HG03108 (cell line): Measurements from ENCODE around the gene GLUL.

Source experiments
- ATAC-seq: cut with Tn5 transposase; IDR thresholded peaks from one replicate; pipeline ENCODE4 v1.9.1; 2021; ENCODE audit warnings: moderate library complexity; ENCODE audit not compliant: unreplicated experiment

The GLUL gene

GRCh38 chr1:182391362-182392049 lies at the start of gene GLUL:
GLUL (minus strand) TSS chr1:182391790; CDS start chr1:182388737, 3,053 bp downstream.
- peak; percentile 77 for ATAC-seq

- no peak for ATAC-seq
These were observed 46.7 kb upstream of the GLUL start for GRCh38 chr1:182438326-182438725.

- ATAC-seq, result no peak
These were observed 42.0 kb upstream of the GLUL start for GRCh38 chr1:182433580-182433979.

- ATAC-seq, result no peak
These were observed 39.7 kb upstream of the GLUL start for GRCh38 chr1:182431278-182431677.

- ATAC-seq, result no peak
These were observed 38.9 kb upstream of the GLUL start for GRCh38 chr1:182430263-182431068.

GRCh38 chr1:182428043-182428442 lies 36.5 kb upstream of the GLUL start:
- ATAC-seq, result peak; percentile 36

- peak; percentile 64 for ATAC-seq
These were observed 35.1 kb upstream of the GLUL start for GRCh38 chr1:182426442-182427430.

- ATAC-seq, result no peak
These were observed 24.2 kb upstream of the GLUL start for GRCh38 chr1:182415789-182416188.

GRCh38 chr1:182413969-182414368 lies 22.4 kb upstream of the GLUL start:
- ATAC-seq, result no peak

GRCh38 chr1:182413486-182413885 lies 21.9 kb upstream of the GLUL start:
- no peak for ATAC-seq

GRCh38 chr1:182410620-182411273 lies 19.2 kb upstream of the GLUL start:
- ATAC-seq, result no peak

- no peak for ATAC-seq
These were observed 18.5 kb upstream of the GLUL start for GRCh38 chr1:182410138-182410537.

- no peak for ATAC-seq
These were observed 17.0 kb upstream of the GLUL start for GRCh38 chr1:182408435-182409075.

GRCh38 chr1:182407724-182408123 lies 16.1 kb upstream of the GLUL start:
- no peak for ATAC-seq

GRCh38 chr1:182406012-182406411 lies 14.4 kb upstream of the GLUL start:
- ATAC-seq, result no peak

GRCh38 chr1:182405578-182405977 lies 14.0 kb upstream of the GLUL start:
- no peak for ATAC-seq

GRCh38 chr1:182404781-182405180 lies 13.2 kb upstream of the GLUL start:
- no peak for ATAC-seq

- ATAC-seq, result no peak
These were observed 9.0 kb upstream of the GLUL start, which contains the start of gene TEDDM1 for GRCh38 chr1:182400567-182400966. TEDDM1 (minus strand) TSS chr1:182400667; CDS start chr1:182400485, 182 bp downstream.

- no peak for ATAC-seq
These were observed 6.2 kb upstream of the GLUL start for GRCh38 chr1:182397653-182398393.
